ENCODE measurements around the gene ARHGAP26. TPM values are rescaled to one million over a fixed set of nuclear protein-coding genes. Genes with fewer than 3 reads are reported as not detected.

ARHGAP26 gene
- total RNA-seq, 1 donor from 2014 or later, result 36.7 TPM

DNA sequence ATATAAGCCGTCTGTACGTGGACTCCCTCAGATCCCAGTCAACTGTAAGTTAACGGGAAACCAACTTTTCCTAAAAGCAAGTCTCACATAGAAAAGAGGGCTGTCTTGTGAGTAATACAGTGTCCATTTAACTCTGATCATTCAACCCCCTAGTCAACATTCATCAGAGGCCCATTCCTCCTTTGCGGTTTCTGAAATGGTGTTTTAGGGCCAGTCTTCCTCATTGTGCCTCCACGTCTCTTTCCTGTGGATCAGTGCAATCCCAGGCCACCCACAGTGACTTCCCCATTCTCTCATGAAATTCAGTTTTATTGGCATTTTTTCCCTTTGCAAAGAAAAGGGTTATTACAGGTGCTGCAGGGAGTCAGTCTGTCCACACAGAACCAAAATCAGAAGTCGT is 371.5 kb downstream of the ARHGAP26 start:
- DNase-seq, result no peak

DNA sequence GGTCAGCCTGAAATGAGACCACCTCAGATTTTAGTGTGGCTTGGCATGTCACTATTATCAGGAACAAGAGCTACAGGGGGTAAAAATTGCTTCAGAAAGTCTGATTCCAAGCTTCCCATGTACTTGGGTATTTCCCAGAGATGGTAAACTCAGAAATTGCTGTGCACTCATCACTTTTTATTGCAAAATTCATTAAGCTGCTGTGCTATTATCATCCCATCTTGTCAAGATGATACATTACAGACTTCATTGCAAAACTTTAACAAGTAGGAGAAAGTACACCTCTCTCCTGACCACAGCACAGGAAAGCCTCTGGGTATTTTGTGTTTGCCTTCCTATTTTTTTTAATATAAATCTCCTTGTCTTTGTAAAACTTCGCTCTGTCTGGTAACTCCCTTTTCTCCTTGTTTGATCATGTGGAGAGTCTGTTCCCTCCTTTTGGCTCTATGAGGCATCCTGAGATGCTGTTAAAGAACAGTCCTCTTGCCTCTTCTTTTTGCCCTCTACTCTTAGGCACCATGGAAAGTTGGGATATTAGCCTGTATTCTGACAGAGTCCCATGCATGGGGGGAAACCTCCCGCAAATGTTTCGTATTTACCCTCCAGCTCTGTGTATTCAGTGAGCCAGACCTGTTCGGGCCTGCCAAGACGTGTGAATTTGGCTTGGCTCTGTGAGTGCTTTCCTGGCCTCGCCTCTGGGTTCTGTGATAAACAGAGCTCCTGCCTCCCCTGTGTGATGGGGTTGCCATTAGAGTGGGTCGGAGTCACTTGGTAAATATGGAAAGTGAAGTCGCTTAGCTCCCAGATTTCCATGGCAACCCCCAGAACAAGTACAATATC is 372.6 kb downstream of the ARHGAP26 start:
- peak; percentile 68 for DNase-seq

DNA sequence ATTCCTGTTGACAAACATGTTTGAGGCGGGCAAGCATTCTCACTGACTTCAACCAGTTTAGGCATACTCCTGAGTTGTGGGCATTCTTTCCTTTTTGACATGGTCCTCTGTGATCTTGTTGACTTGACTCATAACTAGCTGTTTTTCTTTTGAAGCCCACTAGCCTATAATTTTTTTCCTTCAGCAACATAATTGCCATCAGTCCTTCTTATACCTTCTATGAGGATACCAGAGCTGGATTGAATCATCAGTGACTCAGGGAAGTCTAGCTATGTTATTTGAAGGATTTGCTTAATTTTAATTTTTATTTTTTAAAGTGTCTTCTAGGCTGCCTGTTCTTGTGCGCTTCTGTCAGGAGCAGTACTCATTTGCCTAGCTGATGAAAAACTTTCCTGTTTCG is 373.8 kb downstream of the ARHGAP26 start:
- no peak for DNase-seq

DNA sequence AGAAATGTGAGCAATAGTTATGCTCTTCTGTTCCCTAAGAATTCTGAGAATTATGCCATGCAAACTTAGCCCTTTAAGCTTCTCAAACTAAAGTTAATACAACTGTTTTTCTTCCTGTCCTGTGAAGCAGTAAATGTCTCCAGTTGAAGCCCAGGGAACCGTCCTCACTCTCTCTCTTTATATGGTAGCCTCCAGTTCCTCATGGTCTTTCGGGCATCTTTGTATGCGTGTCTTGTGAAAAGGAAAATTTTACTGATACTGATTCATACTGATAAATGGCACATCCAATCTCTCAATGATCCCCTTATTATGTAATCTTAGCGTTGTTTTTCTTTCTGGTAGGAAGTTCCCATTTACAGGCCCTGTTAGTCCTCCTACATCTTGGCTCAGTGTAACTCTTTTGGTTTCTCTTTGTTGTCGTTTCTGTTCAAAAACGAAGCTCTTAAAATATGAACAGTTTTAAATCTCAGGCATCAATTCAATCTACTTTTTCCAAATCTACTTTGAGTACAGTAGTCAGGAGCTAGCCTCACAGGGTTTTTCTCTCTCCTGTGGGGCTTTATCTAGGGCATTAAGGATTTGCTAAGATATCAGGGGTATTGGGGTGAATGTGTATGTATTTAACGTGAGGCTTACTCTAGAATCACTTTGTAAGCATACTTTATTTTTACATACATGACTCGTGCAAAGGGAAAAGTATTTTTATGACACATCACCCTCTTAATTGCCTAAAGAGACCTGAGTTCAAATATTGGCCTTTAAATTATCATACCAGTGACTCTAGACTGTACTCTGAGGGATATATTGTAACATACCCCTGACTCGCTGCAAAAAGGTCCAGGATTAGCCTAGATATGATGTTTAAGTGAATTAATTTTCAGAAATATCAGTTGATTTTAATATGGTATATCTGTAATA is 375.3 kb downstream of the ARHGAP26 start:
- DNase-seq, result no peak

DNA sequence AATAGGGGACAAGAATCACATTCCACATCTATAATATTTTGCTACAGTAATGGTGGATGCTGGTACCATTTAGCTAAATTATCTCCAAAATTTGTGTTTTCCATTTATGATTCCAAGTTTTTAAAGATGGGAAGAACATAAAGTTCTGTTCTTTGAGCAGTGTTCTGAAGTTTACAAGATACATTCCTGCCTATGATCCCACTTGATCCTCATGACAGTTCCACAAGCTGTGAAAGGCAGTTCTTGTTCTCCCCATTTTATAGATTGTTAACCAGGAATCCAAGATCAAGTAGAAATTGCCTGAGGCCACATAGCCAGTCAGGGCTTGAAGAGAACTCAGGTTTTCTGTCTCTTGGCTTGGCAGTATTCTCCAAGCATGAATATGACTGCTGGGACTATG is 376.0 kb downstream of the ARHGAP26 start:
- no peak for DNase-seq

DNA sequence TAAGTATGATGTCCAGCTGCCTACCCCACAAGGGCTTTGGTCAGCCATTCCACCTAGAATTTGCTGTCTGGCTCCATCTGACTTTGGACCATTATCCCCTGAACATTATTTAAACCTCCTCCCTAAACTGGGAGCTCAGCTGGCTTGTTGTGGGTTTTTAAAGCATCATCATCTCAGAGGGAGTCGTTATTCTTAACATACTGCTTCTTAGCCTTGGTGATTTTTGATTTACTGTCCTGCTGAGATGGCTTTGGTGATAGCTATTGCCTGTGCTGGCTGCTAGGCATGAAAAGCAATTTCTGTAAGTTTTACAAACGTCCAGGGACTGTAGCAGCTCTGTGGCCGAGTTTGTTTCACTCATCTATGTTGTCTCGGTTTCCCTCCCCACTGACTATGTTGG is 377.2 kb downstream of the ARHGAP26 start:
- DNase-seq, result no peak

DNA sequence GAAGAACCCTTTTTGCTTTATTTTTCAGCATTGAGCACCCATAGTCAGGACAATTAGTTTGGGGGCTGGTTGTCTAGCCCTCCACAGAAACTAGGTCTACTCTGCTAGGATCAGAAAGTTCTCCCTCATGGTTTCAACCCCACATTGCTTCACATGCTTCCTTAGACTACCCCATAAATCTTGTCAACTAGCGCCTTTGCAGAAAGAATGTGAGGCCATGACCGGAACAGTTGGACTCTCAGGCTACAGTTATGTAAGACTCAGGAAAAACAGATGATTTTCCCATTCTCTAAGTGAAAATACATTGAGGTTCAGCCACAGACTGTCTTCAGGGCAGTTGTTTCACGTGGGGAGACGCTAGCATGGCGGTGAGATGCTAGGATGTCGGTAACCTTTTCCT is 377.7 kb downstream of the ARHGAP26 start:
- DNase-seq, result no peak

DNA sequence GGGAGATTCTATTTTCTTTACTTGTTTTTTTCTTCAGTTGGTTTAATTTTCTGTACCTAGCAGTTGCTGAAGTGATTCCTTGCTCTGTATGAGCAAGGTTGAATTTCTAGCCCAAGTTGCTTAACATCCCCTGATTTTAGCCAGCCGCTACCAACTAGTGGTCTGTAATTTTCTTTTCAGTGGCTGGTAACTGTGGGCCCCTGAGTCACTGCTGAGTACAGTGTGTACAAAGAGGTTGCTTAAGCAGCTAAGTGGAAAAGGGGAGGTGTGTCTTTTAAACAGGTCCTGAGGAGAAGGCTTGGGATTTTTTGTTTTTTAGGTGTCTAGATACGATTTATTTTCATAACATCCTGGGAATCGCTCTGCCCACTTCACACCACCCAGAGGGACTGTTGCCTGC is 378.6 kb downstream of the ARHGAP26 start:
- DNase-seq, result no peak

DNA sequence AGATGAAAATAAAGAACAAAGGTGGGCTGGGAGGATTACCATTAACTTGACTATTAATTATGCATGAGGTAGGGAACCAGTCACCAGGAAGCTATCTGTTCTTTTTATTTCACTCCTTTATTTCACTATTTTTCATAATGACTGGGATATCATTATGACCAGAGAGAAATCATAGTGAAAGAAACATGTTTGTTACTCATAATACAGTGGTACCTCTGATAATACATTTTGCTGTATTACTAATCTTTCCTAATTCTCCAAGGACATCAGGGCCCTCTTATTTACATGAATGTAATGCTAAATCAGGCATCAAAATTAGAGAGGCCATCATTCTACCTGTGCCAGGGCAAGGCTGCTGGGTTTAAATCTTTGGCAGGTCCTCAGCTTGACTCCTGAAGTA is 379.6 kb downstream of the ARHGAP26 start:
- no peak for DNase-seq

DNA sequence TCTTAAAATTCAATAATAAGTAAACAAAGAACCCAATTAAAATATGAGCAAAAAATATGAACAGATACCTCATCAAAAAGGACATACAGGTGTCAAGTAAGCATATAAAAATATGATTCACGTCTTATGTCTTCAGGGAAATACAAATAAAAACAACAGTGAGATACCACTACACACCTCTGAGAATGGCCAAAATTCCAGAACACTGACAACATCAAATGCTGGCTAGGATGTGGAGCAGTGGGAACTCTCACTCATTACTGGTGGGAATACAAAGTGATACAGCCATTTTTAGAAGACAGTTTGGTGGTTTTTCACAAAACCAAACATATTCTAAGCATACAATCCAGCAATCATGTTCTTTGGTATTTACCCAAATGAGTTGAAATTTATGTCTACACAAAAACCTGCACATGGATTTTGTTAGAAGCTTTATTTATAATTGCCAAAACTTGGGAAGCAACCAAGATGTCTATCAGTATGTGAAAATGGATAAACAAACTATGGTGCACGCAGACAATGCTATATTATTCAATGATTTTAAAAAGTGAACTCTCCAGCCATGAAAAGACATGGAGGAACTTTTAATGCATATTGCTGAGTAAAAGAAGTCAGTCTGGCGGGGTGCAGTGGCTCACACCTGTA is 381.0 kb downstream of the ARHGAP26 start:
- peak; percentile 64 for DNase-seq

DNA sequence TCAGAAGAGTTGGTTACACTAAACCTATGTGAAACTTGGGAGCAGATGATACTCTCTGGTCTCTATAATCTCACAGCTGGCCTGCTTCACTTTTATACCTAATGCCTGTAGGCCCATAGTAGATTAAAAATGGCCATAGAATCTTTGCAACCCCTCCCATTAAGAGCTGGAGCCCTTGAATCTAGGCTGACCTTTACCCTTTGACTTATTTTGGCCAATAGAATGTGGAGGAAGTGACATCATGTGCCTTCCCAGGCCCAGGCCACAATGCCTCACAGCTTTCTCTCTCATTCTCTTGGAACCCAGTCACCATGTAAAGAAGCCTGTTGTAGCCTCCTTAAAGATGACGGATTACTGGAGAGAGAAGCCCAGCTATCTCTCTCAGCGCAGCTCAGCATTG is 382.3 kb downstream of the ARHGAP26 start:
- no peak for DNase-seq

DNA sequence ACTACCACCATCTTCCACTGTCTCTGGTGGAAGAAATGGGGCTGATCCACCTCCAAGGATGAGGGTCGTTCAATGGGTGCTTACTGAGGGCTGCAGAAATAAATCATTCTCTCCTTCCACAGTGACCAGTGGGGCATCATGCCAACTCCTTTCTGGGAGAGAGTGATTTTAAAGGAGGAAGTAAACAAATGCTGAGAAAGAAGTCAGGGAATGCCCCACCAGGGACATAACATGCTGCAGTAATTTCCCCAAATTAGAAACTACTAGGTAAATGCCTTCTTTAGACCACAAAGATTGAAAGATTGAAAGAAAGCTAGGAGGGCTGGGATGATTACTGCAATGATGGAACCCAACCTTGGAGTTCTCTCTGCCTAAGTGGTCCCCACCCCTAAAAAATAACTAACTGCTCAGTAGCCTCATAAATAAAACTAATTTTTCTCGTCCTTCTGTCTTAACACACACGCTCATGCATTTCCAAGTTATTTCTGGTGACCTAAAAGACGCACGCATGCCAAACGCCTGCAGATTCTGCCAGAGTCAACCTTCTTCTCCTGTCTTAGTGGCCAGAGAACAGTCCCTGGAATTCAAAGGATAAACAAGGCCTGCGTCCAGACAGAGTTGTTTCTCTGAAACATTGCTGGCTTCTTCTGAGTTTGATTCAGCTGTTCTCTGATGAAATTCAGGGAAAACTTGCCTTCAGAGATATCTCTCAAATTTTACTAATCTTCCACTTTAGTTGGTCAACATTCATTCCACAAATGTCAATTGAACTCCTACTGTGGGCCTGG is 383.3 kb downstream of the ARHGAP26 start:
- DNase-seq, result peak; percentile 79

DNA sequence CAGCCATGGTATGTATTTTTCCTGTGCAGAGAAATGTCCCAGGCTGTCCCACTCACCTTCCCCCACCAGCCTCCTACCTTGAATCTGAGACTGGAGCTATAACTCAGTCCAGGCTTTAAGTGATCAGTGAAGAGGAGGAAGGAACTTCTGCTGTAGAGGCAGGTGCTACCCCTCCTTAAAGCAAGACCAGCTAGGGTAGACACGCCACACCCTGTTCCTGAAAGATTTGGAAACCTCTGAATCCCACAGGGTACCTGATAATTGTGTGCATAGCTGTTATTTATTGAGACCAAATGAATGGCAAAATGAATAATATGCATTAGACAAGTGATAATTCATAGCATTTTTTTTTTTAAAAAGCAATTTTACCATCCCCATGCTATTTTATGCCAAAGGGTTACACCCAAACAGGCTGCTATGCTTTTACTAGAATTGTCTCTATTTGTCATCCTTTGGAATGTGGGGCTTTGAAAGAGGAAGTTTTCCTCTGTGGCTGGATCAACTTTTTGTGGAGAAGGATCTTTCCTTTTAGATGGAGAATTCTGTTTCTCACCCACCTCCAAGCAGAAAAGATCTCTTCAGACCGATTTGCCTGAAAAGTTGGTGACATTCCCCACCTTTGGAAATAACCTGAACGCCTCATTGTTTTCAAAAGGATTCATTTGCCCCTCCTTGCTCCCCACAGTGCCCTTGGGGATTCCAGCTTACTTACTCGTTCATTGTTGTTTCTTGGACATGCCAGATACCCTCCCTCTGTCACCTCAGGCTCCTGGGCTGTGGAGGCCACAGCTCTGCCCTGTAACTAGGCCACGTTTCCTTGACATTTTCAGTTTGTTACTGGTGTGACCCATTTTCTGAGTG is 384.6 kb downstream of the ARHGAP26 start:
- no peak for DNase-seq

DNA sequence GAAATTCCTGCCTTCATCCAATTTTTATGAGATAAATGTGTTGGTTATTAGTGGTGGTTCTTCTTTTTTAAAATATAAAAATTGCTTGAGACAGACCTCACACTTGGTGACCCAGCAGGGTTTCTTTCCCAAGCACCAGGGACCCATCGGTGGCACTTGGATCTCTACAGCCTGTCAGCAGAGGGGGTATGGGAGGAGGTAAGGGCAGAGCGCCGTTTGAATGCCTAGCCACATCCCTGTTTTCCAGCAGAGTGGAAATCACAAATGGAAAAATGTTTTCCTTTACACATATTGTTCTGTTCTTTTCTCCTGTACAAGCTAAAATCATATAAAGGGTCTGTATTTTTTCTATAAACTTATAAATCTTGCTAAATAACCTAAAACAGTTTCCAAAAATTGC is 385.3 kb downstream of the ARHGAP26 start:
- DNase-seq, result no peak

DNA sequence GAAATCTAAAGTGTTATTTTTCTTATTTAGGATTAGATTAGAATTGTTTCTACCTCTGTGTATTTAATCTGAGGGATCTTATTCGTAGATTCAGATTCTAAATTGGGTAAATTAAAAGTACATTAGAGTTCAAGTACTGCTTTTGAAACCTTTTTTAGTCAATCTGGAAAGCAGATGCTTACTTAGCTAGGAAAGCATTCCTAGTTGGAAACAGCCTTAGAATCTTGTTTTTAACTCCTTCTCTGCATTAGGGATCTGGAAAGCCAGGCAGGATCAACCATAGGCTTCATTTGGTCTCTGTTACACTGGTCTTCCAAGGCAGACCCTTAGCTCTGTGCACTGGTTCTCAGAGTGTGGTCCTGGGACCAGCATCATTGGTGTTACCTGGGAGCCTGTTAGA is 385.9 kb downstream of the ARHGAP26 start:
- DNase-seq, result no peak

DNA sequence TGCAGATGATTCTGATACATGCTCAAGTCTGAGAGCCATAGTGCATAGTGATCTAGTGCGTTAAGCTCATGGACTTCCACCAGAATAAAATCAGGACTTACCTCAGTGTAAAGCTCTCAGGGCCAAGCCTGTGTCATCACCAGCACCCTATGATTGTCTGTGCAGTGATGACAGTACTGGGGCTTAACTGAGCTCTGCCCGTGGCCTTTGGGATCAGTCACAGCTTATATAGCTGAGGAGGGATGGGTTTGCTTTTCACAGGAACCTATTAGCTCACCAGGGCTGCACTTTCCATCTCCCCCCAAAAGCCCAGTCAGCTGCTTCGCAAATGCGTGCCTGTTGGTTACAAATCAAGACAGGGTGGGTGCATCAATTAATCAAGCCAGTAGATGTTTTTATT is 386.4 kb downstream of the ARHGAP26 start:
- DNase-seq, result no peak

DNA sequence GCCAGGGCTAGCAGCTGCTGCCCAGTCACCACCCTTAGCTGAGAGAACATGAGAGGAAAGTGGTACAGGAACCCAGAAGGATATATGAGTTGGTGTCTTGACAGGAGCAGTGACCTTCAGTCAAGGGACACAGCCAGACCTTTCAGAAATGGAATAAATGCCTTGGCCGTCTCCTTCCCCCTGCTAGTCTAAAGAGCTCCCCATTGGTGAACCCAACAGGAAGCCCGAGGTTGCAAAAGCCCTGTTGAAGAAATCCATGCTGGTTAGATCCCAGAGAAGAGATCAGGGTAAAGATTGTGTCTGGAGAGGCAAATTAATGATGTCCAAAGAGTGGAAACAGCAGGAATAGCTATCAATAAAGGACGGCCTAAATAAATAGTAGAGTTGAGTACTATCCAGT is 388.9 kb downstream of the ARHGAP26 start:
- no peak for DNase-seq

DNA sequence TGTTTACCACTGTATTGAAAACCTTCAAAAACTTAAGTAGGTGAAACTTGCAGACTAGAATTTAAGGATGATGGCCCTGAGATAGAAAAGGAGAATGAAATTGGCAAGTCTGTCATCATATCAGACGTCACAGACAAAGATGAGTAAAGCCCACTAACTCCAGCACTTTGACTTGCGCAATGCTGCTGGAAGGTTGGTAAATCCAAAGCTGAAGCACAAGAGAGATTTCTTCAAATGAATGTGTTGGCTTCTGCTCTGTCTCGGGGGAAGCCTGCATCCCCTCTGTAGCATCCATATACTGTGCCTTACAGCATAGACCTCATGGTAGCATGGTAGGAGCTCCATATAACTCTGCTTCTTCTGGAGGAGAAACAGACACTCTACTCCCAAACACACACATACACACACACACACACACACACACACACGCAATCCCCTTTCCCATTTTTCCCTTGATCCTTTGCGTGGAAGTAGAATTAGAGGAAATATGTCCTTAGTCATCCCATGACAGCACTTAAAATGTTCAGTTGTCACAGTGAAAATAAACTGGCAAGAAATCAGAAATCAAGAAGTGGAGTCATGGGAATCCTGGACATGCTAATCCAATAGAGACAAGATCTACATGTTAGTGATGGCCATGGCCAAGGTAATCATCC is 391.8 kb downstream of the ARHGAP26 start:
- DNase-seq, result peak; percentile 56

DNA sequence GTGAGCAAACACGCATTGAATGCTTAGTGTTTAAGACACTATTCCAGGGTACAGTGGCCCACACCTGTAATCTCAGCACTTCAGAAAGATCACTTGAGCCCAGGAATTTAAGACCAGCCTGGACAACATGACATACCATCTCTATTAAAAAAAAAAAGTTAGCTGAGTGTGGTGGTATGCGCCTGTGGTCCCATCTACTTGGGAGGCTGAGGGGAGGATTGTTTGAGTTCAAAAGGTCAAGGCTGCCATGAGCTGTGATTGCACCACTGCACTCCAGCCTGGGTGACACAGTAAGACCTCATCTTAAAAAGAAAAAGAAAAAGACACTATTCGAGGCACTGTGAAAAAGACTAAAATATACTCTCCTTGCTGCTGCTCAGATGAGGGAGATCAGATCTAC is 392.6 kb downstream of the ARHGAP26 start:
- no peak for DNase-seq

DNA sequence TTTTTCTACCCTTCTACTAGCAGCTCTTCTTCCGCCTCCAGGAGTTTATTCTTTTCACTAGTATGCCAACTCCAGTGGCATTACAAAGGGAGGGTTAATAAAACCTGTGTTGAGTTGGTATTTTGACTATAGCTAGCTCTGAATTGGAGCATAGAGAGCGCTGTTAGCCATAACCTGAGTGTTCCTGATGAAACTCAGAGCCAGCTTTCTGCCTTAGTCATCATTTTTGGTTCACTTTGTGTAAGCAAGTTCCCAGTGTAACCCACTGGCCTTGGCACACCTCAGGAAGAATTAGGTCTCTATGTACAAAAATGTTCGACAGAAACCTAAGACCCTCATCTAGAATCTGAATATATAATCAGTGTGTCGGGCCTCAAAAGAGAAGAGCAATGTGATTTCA is 394.4 kb downstream of the ARHGAP26 start:
- no peak for DNase-seq
